CD4-positive, alpha-beta T cell treated with Interleukin-2 at 100 ng/mL for 4 hours (primary cell): ENCODE measurements around the gene DOCK4.
A peak's percentile ranks its signal among the peaks of the same experiment; 100 is the strongest.
"Not testable (repeated sequence)": the region's sequence is repeated elsewhere in the genome, so short reads cannot be mapped to it uniquely, and the experiment has no call there.

ENCODE experiments used
- DNase-seq: peaks from one replicate; pipeline ENCODE4 v3.0.0-alpha.2; 2020; ENCODE audit warnings: low spot score

DOCK4 gene

GRCh38 chr7:112206238-112206990, at the start of gene DOCK4, which contains the start of gene ZNF277:
Gene DOCK4, minus strand, starts transcription at chr7:112206399. Its CDS starts 261 bp downstream, at chr7:112206138.
Gene ZNF277, plus strand, starts transcription at chr7:112206695. Its CDS starts 22 bp downstream, at chr7:112206717.
- peak; percentile 99 for DNase-seq

- DNase-seq: no peak
Measured at GRCh38 chr7:112255388-112255720, 49.2 kb upstream of the DOCK4 start.

GRCh38 chr7:112254709-112255387, 48.6 kb upstream of the DOCK4 start:
- DNase-seq: no peak

- DNase-seq: no peak
Measured at GRCh38 chr7:112254156-112254555, 48.0 kb upstream of the DOCK4 start.

GRCh38 chr7:112252691-112253090, 46.5 kb upstream of the DOCK4 start:
- no peak for DNase-seq

GRCh38 chr7:112252141-112252540, 45.9 kb upstream of the DOCK4 start:
- no peak for DNase-seq

- not testable (repeated sequence) for DNase-seq
Measured at GRCh38 chr7:112249967-112250366, 43.8 kb upstream of the DOCK4 start.

- DNase-seq: no peak
Measured at GRCh38 chr7:112248598-112248997, 42.4 kb upstream of the DOCK4 start.

- no peak for DNase-seq
Measured at GRCh38 chr7:112238852-112239610, 32.8 kb upstream of the DOCK4 start.

GRCh38 chr7:112238330-112238729, 32.1 kb upstream of the DOCK4 start:
- no peak for DNase-seq

- DNase-seq: no peak
Measured at GRCh38 chr7:112236597-112236996, 30.4 kb upstream of the DOCK4 start.

- no peak for DNase-seq
Measured at GRCh38 chr7:112234147-112234546, 27.9 kb upstream of the DOCK4 start.

GRCh38 chr7:112233048-112233697, 27.0 kb upstream of the DOCK4 start:
- no peak for DNase-seq

- no peak for DNase-seq
Measured at GRCh38 chr7:112232212-112232978, 26.2 kb upstream of the DOCK4 start.

GRCh38 chr7:112228632-112229031, 22.4 kb upstream of the DOCK4 start:
- no peak for DNase-seq

GRCh38 chr7:112226701-112227276, 20.6 kb upstream of the DOCK4 start:
- DNase-seq: no peak

- DNase-seq: no peak
Measured at GRCh38 chr7:112225006-112225405, 18.8 kb upstream of the DOCK4 start.

- no peak for DNase-seq
Measured at GRCh38 chr7:112224186-112224585, 18.0 kb upstream of the DOCK4 start.

- DNase-seq: no peak
Measured at GRCh38 chr7:112223310-112223709, 17.1 kb upstream of the DOCK4 start.

GRCh38 chr7:112220877-112221434, 14.8 kb upstream of the DOCK4 start:
- no peak for DNase-seq

- no peak for DNase-seq
Measured at GRCh38 chr7:112215787-112216186, 9.6 kb upstream of the DOCK4 start.
